ENCODE data around the gene CD300LD. TPM values are rescaled to one million over a fixed set of nuclear protein-coding genes. Genes with fewer than 3 reads are reported as not detected.

CD300LD gene
- total and polyA plus RNA-seq, 2 experiments from 2014 or later: not detected

GRCh38 chr17:74536890-74537289 lies 55.2 kb downstream of the CD300LD start:
- Histone ChIP-seq H3F3A (replicated peaks; ENCODE audit: low read depth) (no peaks in the 10 kb centered on the region), H3K4me3 (no peak overlapping the region), H3K4me2 (no peak overlapping the region), H4K20me1 (replicated peaks; ENCODE audit: insufficient read depth) (no peaks in the 10 kb centered on the region), H3K36me3 (ENCODE audit: insufficient read depth) (no peaks in the 10 kb centered on the region), H3K79me2 (replicated peaks; ENCODE audit: insufficient read depth) (no peaks in the 10 kb centered on the region), H3K27me3 (ENCODE audit: insufficient read depth) (no peaks in the 10 kb centered on the region), H3K27ac (ENCODE audit: low read depth) (no peak overlapping the region), H3K4me1 (ENCODE audit: insufficient read depth) (no peaks in the 10 kb centered on the region), H2AFZ (no peak overlapping the region), H3K9me2 (ENCODE audit: insufficient read depth) (no peaks in the 10 kb centered on the region)
- Mint-ChIP-seq H3K4me3 (no peak overlapping the region), H3K27me3 (ENCODE audit: insufficient read depth, low read depth, poor library complexity) (peaks cover 15% of the 10 kb centered on the region), H3K36me3 (ENCODE audit: low read depth) (no peaks in the 10 kb centered on the region), H3K9me3 (no peaks in the 10 kb centered on the region; the same call in 1 of the 3 replicates), H3K27ac (no peak overlapping the region), H3K4me1 (peaks cover 4% of the 10 kb centered on the region)
- ATAC-seq: no peak
- TF ChIP-seq ZNF331 (CRISPR knock-in tag; IDR thresholded peaks at IDR 0.05; ENCODE audit: low read depth) (no peak), JUNB (IDR thresholded peaks at IDR 0.05; ENCODE audit: unreplicated experiment) (no peak), ZNF114 (CRISPR knock-in tag; IDR thresholded peaks at IDR 0.05) (no peak), NANOG (IDR thresholded peaks at IDR 0.05; ENCODE audit: borderline replicate concordance) (no peak), EZH2phosphoT487 (IDR thresholded peaks at IDR 0.05; ENCODE audit: unreplicated experiment) (no peak), STAT1 (IDR thresholded peaks at IDR 0.05; ENCODE audit: unreplicated experiment) (no peak), CREB1 (CRISPR knock-in tag; IDR thresholded peaks at IDR 0.05; ENCODE audit: low read depth) (no peak)
- DNase-seq (ENCODE audit: low spot score): no peak

GRCh38 chr17:74532115-74532514 lies 60.0 kb downstream of the CD300LD start:
- Mint-ChIP-seq H3K9me3 (no peaks in the 10 kb centered on the region; the same call in 2 of the 3 replicates), H3K27ac (no peak overlapping the region), H3K4me3 (no peak overlapping the region), H3K4me1 (peaks cover 4% of the 10 kb centered on the region), H3K27me3 (ENCODE audit: insufficient read depth, low read depth, poor library complexity) (peaks cover 10% of the 10 kb centered on the region), H3K36me3 (ENCODE audit: low read depth) (no peaks in the 10 kb centered on the region)
- Histone ChIP-seq H2AFZ (no peak overlapping the region), H3K36me3 (ENCODE audit: insufficient read depth) (no peaks in the 10 kb centered on the region), H4K20me1 (replicated peaks; ENCODE audit: insufficient read depth) (no peaks in the 10 kb centered on the region), H3K27me3 (ENCODE audit: insufficient read depth) (no peaks in the 10 kb centered on the region), H3F3A (replicated peaks; ENCODE audit: low read depth) (no peaks in the 10 kb centered on the region), H3K4me2 (no peak overlapping the region), H3K27ac (ENCODE audit: low read depth) (no peak overlapping the region), H3K79me2 (replicated peaks; ENCODE audit: insufficient read depth) (no peaks in the 10 kb centered on the region), H3K9me2 (ENCODE audit: insufficient read depth) (no peaks in the 10 kb centered on the region), H3K4me3 (no peak overlapping the region), H3K4me1 (ENCODE audit: insufficient read depth) (no peaks in the 10 kb centered on the region)
- ATAC-seq (peak; percentile 85), DNase-seq (ENCODE audit: low spot score) (peak; percentile 86)
- TF ChIP-seq CTCF (conservative IDR thresholded peaks at IDR 0.05; ENCODE audit: low read depth in 2 of 2): no peak
- no peak for TF ChIP-seq CREB1 (CRISPR knock-in tag; IDR thresholded peaks at IDR 0.05; ENCODE audit: low read depth)
- no peak for TF ChIP-seq JUNB (IDR thresholded peaks at IDR 0.05; ENCODE audit: unreplicated experiment)
- TF ChIP-seq POLR2AphosphoS5 (IDR thresholded peaks at IDR 0.05; ENCODE audit: low read depth): no peak
- TF ChIP-seq ZNF331 (CRISPR knock-in tag; IDR thresholded peaks at IDR 0.05; ENCODE audit: low read depth): no peak
- no peak for TF ChIP-seq EZH2 (IDR thresholded peaks at IDR 0.05; ENCODE audit: low read depth, unreplicated experiment)
- TF ChIP-seq ZNF462 (CRISPR knock-in tag; IDR thresholded peaks at IDR 0.05): no peak
- no peak for TF ChIP-seq NANOG (IDR thresholded peaks at IDR 0.05; ENCODE audit: borderline replicate concordance)
- TF ChIP-seq STAT1 (IDR thresholded peaks at IDR 0.05; ENCODE audit: unreplicated experiment): no peak
- no peak for TF ChIP-seq ETS1 (IDR thresholded peaks at IDR 0.05)

Measured in GM23338 (cell line).